Activated CD4-positive, CD25-positive, alpha-beta regulatory T cell treated with anti-CD3 and anti-CD28 coated beads, Interleukin-2, amount 50 U/mL, for 24 hours (primary cell): ENCODE data around the gene PRAMEF15.
"Not testable (repeated sequence)": the region's sequence is repeated elsewhere in the genome, so short reads cannot be mapped to it uniquely, and the experiment has no call there.

ENCODE experiments used
- ATAC-seq, 2 donors: fragments of 150-1000 bp; cut with Tn5 transposase; one replicate each; pipeline ENCODE4 v1.10.0; 2021; ENCODE audit warnings: mild to moderate bottlenecking in 1 of 2, moderate library complexity in 1 of 2

Gene PRAMEF15

GRCh38 chr1:13315281-13315680 lies at the start of gene PRAMEF15:
TSS of gene PRAMEF15 (plus strand) at chr1:13315581. CDS start at chr1:13318408, 2,827 bp downstream.
- not testable (repeated sequence) for ATAC-seq

GRCh38 chr1:13277016-13277415 lies 38.4 kb upstream of the PRAMEF15 start:
- not testable (repeated sequence) for ATAC-seq

DNA sequence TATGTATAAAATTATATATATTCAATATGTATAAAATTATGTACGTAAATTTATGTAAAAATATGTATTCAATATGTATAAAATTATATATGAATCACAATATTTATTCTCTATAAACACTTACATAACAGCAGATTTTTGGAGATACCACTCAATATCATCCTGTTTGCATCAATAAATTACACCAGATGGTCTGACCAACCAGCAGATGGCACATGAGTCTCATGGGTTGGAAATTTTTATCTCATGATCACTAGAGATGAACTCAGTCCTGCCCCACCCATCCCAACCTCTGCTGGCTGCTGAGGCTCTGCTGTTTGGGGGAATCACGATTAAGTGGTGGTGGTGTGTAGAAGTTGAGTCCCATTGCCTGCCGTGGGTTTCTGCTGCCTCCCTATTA lies 35.8 kb upstream of the PRAMEF15 start:
- ATAC-seq: not testable (repeated sequence)

DNA sequence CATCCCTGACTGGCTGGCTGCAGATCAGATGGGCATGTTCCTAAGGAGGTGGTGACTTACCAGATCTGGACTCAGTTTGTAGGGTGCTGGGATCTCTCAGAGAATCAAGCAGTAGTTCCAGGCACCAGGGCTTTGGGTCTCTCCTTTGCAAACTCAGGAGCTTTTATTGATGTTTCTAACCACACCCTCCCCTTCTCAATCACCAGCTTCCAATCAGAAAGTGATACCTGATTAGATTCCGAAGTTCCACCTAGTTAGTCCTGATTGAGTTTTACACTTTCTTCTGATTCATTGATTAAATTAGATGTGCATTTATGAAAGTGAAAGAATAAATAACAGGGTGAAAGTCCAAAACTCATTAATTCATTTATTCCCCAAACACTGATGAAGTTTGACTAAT lies 30.3 kb upstream of the PRAMEF15 start, which contains the start of gene PRAMEF8:
Gene PRAMEF8, minus strand, starts transcription at position 101 of the 400 bp plus-strand sequence. CDS start 1,046 bp downstream, outside the sequence.
- not testable (repeated sequence) for ATAC-seq

DNA sequence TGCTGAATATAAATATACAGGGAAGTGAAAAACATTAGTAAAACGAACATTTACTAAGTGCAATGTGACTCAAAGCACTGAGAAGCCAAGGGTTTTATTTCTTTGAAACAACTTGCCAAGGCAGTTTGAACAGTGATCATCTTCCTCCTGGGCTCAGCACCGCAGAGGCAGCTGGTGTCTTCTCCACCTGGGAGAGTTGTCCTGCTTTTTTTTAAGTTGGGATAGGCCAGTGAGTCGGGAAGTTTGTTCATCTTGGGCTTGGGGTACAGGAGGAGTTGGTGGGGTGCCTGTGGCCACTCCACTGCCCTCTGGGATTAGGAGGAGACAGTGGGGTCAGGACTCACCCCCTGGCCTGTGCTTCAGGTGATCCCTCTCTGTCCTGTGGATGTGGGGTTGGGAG lies 26.4 kb upstream of the PRAMEF15 start:
- not testable (repeated sequence) for ATAC-seq

- not testable (repeated sequence) for ATAC-seq
Measured at GRCh38 chr1:13297216-13297931, 18.0 kb upstream of the PRAMEF15 start.

DNA sequence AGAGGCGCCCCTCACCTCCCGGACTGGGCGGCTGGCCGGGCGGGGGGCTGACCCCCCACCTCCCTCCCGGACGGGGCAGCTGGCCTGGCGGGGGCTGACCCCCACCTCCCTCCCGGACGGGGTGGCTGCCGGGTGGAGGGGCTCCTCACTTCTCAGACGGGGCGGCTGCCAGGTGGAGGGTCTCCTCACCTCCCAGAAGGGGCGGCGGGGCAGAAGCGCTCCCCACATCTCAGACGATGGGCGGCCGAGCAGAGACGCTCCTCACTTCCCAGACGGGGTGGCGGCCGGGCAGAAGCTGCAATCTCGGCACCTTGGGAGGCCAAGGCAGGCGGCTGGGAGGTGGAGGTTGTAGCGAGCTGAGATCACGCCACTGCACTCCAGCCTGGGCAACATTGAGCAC lies 16.7 kb upstream of the PRAMEF15 start:
- ATAC-seq: not testable (repeated sequence)

DNA sequence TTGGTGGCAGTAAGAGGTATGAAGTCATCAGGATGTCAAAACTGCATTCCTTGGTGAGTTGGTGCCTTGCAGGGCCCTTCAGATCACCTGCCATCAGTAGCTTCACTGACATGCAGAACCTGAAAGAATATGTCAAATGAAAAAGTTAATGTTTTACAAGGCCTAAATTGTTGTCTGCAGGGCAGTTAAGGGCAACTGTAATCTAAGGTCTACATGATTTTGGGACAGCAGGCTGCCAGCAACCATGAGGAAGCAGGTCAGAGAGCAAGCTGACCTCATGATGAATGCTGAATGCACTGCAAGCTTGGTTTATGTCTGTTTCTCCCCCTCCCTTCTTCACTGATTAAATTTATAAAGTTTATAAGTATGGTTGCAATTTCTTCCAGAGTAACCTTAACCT lies 13.2 kb upstream of the PRAMEF15 start:
- not testable (repeated sequence) for ATAC-seq

DNA sequence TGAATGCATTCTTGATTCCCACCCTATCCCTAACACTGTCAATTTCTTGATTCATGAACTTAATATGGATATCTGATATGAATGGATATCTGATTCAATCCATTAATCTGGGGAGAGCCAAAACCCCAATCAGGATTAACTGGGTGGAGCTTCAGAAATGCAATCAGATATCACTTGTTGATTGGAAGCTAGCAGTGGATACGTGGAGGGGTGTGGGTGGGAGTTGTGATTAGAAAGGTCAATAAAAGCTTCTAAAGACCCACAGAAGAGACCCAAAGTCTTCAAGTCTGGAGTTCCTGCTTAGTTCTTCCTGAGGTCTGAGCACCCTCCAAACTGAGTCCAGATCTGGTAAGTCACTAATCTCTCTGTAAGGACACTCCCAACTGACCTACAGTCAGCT lies 12.1 kb upstream of the PRAMEF15 start, which contains the start of gene PRAMEF33:
Gene PRAMEF33, plus strand, starts transcription at position 301 of the 400 bp plus-strand sequence. CDS start 2,416 bp downstream, outside the sequence.
- not testable (repeated sequence) for ATAC-seq

GRCh38 chr1:13342496-13342895 lies 27.1 kb downstream of the PRAMEF15 start:
- ATAC-seq: not testable (repeated sequence)

DNA sequence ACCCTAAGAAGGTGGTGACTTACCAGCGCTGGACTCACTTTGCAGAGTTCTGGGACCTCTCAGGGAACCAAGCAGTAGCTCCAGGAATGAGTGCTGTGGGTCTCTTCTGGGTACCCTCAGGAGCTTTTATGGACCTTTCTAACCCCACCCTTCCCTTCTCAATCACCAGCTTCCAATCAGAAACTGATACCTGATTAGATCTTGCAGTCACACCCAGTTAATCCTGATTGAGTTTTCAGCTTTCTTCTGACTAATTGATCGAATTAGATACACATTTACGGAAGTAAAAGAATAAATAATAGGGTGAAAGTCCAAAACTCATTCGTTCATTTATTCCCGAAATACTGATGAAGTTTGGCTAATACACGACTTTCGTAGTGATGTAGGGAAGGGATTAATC lies 31.7 kb downstream of the PRAMEF15 start, which contains the start of gene PRAMEF14:
Gene PRAMEF14, minus strand, starts transcription at position 101 of the 400 bp plus-strand sequence. CDS start 1,820 bp downstream, outside the sequence.
- not testable (repeated sequence) for ATAC-seq

DNA sequence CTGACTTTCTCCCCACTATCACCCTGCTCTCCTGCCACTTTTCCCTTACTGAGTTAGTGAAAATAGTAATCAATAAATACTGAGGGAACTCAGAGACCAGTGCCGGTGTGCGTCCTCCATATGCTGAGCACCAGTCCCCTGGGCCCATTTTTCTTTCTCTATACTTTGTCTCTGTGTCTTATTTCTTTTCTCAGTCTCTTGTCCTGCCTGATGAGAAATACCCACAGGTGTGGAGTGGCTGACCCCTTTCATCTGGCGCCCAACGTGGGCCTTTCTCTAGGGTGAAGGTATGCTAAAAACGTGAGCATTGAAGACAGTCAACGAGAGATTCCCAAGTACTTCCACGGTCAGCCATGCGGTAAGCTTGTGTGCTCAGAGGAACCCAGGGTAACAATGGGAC lies 38.1 kb downstream of the PRAMEF15 start:
- ATAC-seq: not testable (repeated sequence)

GRCh38 chr1:13354475-13354874 lies 39.1 kb downstream of the PRAMEF15 start:
- ATAC-seq: not testable (repeated sequence)

DNA sequence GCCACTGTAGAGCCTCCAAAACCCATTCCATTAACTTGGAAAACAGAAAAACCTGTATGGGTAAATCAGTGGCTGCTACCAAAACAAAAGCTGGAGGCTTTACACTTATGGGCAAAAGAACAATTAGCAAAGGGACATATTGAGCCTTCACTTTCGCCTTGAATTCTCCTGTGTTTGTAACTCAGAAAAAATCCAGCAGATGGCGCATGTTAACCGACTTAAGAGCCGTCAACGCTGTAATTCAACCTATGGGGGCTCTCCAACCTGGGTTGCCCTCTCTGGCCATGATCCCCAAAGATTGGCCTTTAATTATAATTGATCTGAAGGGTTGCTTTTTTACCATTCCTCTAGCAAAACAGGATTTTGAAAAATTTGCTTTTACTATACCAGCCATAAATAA lies 41.4 kb downstream of the PRAMEF15 start:
- not testable (repeated sequence) for ATAC-seq

GRCh38 chr1:13362364-13362763 lies 47.0 kb downstream of the PRAMEF15 start:
- not testable (repeated sequence) for ATAC-seq

- ATAC-seq: not testable (repeated sequence)
Measured at GRCh38 chr1:13364928-13365327, 49.5 kb downstream of the PRAMEF15 start.

- ATAC-seq: not testable (repeated sequence)
Measured at GRCh38 chr1:13366536-13366935, 51.2 kb downstream of the PRAMEF15 start.

DNA sequence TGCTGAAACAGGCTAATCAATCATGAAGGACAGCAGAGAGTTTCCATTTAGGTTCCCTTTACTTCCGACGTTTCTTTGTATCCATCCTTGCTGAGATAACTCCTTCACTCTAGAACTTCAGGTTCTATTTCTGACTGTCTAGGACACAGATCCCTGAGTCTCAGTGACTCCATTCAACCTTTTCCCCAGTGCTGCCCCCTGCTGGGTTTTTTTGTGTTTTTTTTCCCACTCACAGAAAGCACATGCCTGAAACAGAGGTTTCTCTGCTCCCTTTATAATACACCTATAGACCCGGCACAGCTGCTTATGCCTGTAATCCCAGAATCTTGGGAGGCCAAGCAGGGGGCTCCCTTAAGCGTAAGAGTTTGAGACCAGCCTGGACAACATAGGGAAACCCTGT lies 53.2 kb downstream of the PRAMEF15 start:
- not testable (repeated sequence) for ATAC-seq
